Esophagus muscularis mucosa (tissue), 4 donors: ENCODE data around the gene SH3BP5.

ENCODE experiments used
- CTCF ChIP-seq, 3 experiments: fragments of 200-600 bp in 2 of 3; fragments of 450-650 bp in 1 of 3; sonication (generic) in 2 of 3; IDR thresholded peaks; one replicate each; pipeline ENCODE4 v1.5.1; 2017 to 2019; ENCODE audit warnings: antibody characterized with exemption in 3 of 3, mild to moderate bottlenecking in 2 of 3, moderate library complexity in 1 of 3
- EP300 ChIP-seq: sonication (generic); formaldehyde crosslinking; IDR thresholded peaks from one replicate; pipeline ENCODE4 v1.6.1; 2017; ENCODE audit warnings: antibody characterized with exemption
- POLR2A ChIP-seq: fragments of 450-650 bp; IDR thresholded peaks from one replicate; pipeline ENCODE4 v1.6.1; 2017; ENCODE audit warnings: antibody characterized with exemption, moderate library complexity, mild to moderate bottlenecking, low read depth
- POLR2AphosphoS5 ChIP-seq, 2 donors: sonication (generic); formaldehyde crosslinking; IDR thresholded peaks; one replicate each; pipeline ENCODE4 v1.6.1; 2017; ENCODE audit warnings: antibody characterized with exemption in 2 of 2

- TF ChIP-seq EP300 (no peak), CTCF (IDR thresholded peaks at IDR 0.05) (no peak), POLR2A (no peak), POLR2AphosphoS5 (IDR thresholded peaks at IDR 0.05) (no peak)
Measured at GRCh38 chr3:15253023-15253697, 79.2 kb downstream of the SH3BP5 start.
